ENCODE measurements around the gene CNOT4.

GRCh38 chr7:135362871-135363270 lies 147.0 kb downstream of the CNOT4 start:
- no peak for TF ChIP-seq EZH2 (IDR thresholded peaks at IDR 0.05; ENCODE audit: borderline replicate concordance, low read depth, low read length, severe bottlenecking)
- peak; percentile 22 for TF ChIP-seq CTCF (IDR thresholded peaks at IDR 0.05; ENCODE audit: borderline replicate concordance, extremely low read depth, low read length, poor library complexity, severe bottlenecking)

Data from DND-41 (cell line).